GM12875 (cell line): ENCODE measurements around the gene ELP4.

Experiments used
- H3K4me3 ChIP-seq: one replicate; pipeline ENCODE4 v1.5.1; 2011; ENCODE audit warnings: low read depth, low read length, control low read depth
- CTCF ChIP-seq: IDR thresholded peaks from 2 replicates; pipeline ENCODE4 v1.5.1; 2011; ENCODE audit warnings: low read depth, mild to moderate bottlenecking, control low read depth, inconsistent platforms, low read length, moderate library complexity, borderline replicate concordance; ENCODE audit not compliant: insufficient read depth

The ELP4 gene

GRCh38 chr11:31805037-31805628 is 295.6 kb downstream of the ELP4 start:
- H3K4me3 ChIP-seq = peak overlapping the region; percentile 5
- no peak for TF ChIP-seq CTCF

- TF ChIP-seq CTCF = no peak
- no peak overlapping the region for H3K4me3 ChIP-seq
Measured at GRCh38 chr11:31805629-31806185, 296.1 kb downstream of the ELP4 start.

- TF ChIP-seq CTCF = no peak
- H3K4me3 ChIP-seq = no peak overlapping the region
Measured at GRCh38 chr11:31806186-31806927, 296.8 kb downstream of the ELP4 start.

- no peak overlapping the region for H3K4me3 ChIP-seq
- no peak for TF ChIP-seq CTCF
Measured at GRCh38 chr11:31806928-31807798, 297.6 kb downstream of the ELP4 start.

- TF ChIP-seq CTCF = no peak
- no peak overlapping the region for H3K4me3 ChIP-seq
Measured at GRCh38 chr11:31807799-31808667, 298.5 kb downstream of the ELP4 start.

GRCh38 chr11:31808721-31809540 is 299.4 kb downstream of the ELP4 start:
- TF ChIP-seq CTCF = no peak
- no peak overlapping the region for H3K4me3 ChIP-seq
